HFF-Myc (cell line): Measurements from ENCODE around the gene CCNG2.
A peak's percentile ranks its signal among the peaks of the same experiment; 100 is the strongest.

Experiments
- DNase-seq: peaks from one replicate; pipeline ENCODE4 v3.0.0-alpha.2; 2011; ENCODE audit warnings: low read depth; ENCODE audit errors: extremely low read depth
- H3K4me3 ChIP-seq: replicated peaks from 2 replicates; pipeline ENCODE4 v1.5.1; 2011; ENCODE audit warnings: low read depth, mild to moderate bottlenecking, control low read depth, low read length
- TF ChIP-seq, protein P1 (sequence below): IDR thresholded peaks from 2 replicates; pipeline ENCODE4 v1.5.1; 2012; ENCODE audit warnings: mild to moderate bottlenecking, low read depth, low read length, control low read depth; ENCODE audit errors: missing control alignments

The CCNG2 gene, protein sequence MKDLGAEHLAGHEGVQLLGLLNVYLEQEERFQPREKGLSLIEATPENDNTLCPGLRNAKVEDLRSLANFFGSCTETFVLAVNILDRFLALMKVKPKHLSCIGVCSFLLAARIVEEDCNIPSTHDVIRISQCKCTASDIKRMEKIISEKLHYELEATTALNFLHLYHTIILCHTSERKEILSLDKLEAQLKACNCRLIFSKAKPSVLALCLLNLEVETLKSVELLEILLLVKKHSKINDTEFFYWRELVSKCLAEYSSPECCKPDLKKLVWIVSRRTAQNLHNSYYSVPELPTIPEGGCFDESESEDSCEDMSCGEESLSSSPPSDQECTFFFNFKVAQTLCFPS

DNA sequence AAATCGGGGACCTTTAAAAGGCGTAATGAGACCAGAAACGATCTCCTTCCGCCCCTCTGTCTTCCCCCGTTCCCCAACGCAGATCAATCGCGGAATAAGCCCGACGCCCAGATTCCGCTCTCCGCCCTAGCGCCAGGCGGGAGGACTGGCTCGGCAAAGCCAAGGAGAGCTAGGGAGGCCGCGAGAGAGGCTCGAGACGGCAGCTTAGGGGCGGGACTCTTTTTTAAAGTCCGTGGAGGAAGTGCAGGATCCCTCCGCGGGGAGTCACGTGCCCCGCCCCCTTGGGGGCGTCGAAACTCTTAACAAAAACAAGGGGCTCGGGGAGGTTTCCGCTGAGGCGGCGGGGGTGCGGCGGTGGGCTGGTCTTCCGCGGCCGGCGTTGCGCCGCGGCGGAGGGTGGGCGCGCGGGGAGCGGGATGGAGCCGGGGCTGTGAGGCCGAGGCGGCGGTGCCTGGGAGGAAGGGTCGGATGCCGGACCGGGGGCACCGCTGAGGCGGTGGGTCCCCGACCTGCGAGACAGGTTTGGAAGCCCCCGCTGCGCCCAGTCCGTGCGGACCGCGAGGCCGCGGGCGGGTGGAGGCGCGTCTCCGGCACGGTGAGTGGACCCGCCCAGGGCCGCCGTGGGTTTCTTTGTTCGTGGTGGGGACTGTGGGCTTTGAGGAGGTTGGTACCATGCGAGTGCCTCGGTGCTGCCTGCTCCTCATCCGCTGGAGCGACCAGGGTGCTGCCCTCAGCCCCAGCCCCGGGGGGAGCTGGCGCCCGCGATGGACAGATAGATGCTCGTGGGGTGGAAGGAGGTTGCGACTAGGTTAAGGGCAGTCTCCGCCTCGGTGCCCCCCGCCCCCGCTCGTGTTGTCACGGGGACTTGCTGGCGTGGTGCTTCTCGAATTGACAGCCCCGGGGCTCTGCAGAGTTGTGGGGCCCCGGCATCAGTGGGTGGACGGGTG lies at the start of gene CCNG2:
CCNG2 (plus strand) TSS at position 296 of the 947 bp plus-strand sequence. CDS start 1,326 bp downstream, outside the sequence.
- H3K4me3 ChIP-seq = peak within 1 kb of the TSS; percentile 94
- DNase-seq = no peak
- TF ChIP-seq, protein P1, sequence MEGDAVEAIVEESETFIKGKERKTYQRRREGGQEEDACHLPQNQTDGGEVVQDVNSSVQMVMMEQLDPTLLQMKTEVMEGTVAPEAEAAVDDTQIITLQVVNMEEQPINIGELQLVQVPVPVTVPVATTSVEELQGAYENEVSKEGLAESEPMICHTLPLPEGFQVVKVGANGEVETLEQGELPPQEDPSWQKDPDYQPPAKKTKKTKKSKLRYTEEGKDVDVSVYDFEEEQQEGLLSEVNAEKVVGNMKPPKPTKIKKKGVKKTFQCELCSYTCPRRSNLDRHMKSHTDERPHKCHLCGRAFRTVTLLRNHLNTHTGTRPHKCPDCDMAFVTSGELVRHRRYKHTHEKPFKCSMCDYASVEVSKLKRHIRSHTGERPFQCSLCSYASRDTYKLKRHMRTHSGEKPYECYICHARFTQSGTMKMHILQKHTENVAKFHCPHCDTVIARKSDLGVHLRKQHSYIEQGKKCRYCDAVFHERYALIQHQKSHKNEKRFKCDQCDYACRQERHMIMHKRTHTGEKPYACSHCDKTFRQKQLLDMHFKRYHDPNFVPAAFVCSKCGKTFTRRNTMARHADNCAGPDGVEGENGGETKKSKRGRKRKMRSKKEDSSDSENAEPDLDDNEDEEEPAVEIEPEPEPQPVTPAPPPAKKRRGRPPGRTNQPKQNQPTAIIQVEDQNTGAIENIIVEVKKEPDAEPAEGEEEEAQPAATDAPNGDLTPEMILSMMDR = no peak

DNA sequence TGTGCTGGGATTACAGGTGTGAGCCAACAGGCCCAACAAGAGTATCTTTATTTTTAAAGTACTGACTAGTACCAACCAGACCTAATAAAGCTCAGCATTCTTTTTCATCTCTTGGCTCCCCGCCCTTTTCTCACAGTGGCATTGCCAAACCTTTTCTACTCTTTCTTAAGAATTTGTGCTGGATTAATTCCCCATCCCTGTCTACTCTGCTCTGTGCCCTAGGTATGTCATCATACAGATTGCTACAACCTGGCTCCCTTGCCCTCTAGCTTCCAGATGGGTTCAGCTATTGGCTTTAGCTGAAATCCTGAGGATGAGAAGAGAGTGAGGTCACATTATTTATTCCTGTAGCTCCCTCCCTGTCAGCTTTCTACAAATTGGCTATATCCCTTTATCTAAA lies 46.3 kb upstream of the CCNG2 start:
- TF ChIP-seq, protein P1 = no peak
- H3K4me3 ChIP-seq = no peak overlapping the region
- no peak for DNase-seq

DNA sequence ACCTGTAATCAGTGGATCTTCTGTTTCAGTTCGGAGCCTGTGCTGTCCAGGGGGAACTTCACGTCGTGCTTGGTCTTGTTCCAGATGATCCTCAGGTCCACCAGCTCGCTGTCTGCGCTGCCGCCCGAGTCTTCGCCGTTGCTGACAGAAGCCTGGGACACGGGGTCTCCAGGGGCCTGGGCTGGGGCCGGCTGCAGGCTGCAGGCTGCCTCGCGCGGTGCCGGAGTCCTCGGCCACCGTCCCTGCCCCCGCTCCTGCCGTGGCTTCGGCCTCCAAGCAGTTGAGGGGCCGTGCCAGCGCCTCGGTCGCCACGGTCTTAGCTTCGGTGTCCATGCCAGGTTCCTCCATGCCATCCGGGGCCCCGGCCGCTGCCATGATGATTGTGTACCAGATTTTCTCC lies 43.9 kb upstream of the CCNG2 start:
- TF ChIP-seq, protein P1 = no peak
- no peak for DNase-seq
- no peak overlapping the region for H3K4me3 ChIP-seq

DNA sequence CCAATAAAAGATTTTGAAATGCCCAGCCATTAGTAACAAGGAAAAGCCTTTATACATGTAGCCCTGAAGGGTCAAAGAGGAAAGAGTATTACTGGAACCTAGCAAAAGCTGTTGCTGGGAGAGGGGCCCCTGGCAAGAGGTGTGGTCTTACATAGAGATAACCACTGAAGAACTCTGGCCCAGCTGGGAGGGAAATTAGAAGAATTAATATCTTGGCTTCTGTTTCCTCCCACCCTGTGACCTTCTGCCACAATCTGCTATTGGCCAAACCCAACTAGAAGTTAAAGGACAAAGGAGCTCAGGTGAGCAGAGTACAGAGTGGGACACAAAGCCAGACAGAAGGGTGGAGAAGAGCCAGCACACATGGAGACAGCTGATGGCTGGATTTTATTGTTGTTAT lies 39.3 kb upstream of the CCNG2 start:
- no peak overlapping the region for H3K4me3 ChIP-seq
- TF ChIP-seq, protein P1 = no peak
- DNase-seq = no peak

DNA sequence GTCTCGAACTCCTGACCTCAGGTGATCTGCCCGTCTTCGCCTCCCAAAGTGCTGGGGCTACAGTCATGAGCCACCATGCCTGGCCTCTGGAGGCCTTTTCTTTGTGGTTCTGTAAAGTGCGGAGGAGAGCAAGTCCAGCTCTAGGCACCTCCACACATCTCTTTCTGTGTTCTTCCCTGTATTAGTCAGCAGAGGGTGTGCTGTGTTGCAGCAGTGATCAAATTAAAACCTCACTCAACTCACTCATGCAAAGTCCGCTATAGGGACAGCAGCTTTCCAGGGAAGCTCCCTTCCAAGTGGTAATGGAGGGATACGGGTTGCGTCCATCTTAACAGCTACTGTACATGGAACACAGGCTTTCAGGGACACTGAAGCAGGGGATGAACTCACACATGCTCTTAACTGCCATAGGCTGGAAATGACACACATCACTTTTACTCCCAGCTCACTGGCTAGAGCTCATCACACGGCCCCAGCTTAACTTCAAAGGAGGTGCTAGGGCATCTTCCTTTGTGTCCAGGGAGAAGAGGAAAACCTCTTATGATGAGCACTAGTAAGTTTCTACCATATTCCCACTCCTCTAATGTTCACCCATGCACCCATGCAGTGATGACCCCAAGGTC lies 36.0 kb upstream of the CCNG2 start:
- DNase-seq = no peak
- TF ChIP-seq, protein P1 = no peak

DNA sequence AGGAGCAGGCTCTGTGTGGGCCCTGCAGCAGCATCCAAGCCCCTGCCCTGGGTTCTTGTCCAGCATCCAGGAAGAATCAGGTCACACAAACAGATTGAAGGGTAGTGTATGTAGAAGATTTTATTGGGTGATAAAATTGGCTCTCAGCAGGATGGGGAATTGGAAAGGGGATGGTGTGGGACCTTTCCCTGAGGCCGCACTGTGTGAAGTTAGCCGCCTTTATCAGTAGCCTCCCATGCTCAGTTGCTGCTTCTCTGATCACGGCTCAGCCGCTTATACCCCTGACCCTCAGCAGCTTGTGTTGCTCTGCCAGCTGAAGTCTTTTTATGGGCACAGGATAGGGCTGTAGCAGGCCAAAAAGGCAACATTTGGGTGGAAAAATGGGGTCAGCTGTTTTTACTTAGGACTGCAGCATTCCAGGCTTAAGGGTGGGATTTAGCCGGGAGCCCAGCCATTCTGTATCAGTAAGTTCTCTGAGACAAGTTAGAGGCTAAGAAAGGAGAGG lies 35.2 kb upstream of the CCNG2 start:
- no peak overlapping the region for H3K4me3 ChIP-seq
- DNase-seq = no peak
- TF ChIP-seq, protein P1 = no peak

More for the DNA sequence above, 36.0 kb upstream of the CCNG2 start:
- no peak overlapping the region for H3K4me3 ChIP-seq
